CD14-positive monocyte (primary cell): ENCODE measurements around the gene KCNJ10. TPM values are rescaled to one million over a fixed set of nuclear protein-coding genes. Genes with fewer than 3 reads are reported as not detected.

Experiments used
- DNase-seq, 3 donors: peaks; one replicate each; pipeline ENCODE4 v3.0.0-alpha.2; 2011 to 2022
- H2AFZ ChIP-seq: 2 replicates; pipeline ENCODE4 v1.6.0; 2012; ENCODE audit warnings: mild to moderate bottlenecking, low read depth, low read length, inconsistent platforms; ENCODE audit not compliant: insufficient read depth, poor library complexity, severe bottlenecking
- H3K27ac ChIP-seq, 2 donors: 1 replicate in 1 of 2; 2 replicates in 1 of 2; pipeline ENCODE4 v1.5.1; 2012 to 2013; ENCODE audit warnings: low read length in 2 of 2, control low read depth in 1 of 2, inconsistent platforms in 1 of 2, low read depth in 1 of 2, mild to moderate bottlenecking in 1 of 2
- H3K27me3 ChIP-seq, 2 donors: one replicate each; pipeline versions ENCODE4 v1.6.0 to v1.6.1; 2011 to 2013; ENCODE audit warnings: low read length in 2 of 2; ENCODE audit not compliant: control insufficient read depth in 2 of 2, insufficient read depth in 2 of 2
- H3K36me3 ChIP-seq, 2 donors: replicated peaks in 1 of 2; 1 replicate in 1 of 2; 2 replicates in 1 of 2; pipeline versions ENCODE4 v1.5.1 to v1.6.1; 2012 to 2013; ENCODE audit warnings: low read length in 2 of 2, control low read depth in 1 of 2, inconsistent platforms in 1 of 2, mild to moderate bottlenecking in 1 of 2; ENCODE audit not compliant: insufficient read depth in 2 of 2, control insufficient read depth in 1 of 2
- H3K4me1 ChIP-seq, 2 donors: 1 replicate in 1 of 2; 2 replicates in 1 of 2; pipeline versions ENCODE4 v1.5.1 to v1.6.1; 2012 to 2013; ENCODE audit warnings: low read length in 2 of 2, control low read depth in 1 of 2, inconsistent platforms in 1 of 2, mild to moderate bottlenecking in 1 of 2, moderate library complexity in 1 of 2; ENCODE audit not compliant: insufficient read depth in 2 of 2, control insufficient read depth in 1 of 2
- H3K4me2 ChIP-seq: replicated peaks from 2 replicates; pipeline ENCODE3; 2012; ENCODE audit warnings: low read length, moderate library complexity, mild to moderate bottlenecking; ENCODE audit not compliant: poor library complexity, severe bottlenecking; ENCODE audit errors: extremely low read depth
- H3K4me3 ChIP-seq, 3 experiments: fragments of 200-600 bp in 1 of 3; sonication (generic) in 1 of 3; replicated peaks in 1 of 3; 1 replicate in 2 of 3; 2 replicates in 1 of 3; pipeline ENCODE4 v1.5.1; 2011 to 2013; ENCODE audit warnings: low read length in 3 of 3, mild to moderate bottlenecking in 3 of 3, control low read depth in 2 of 3, low read depth in 2 of 3, inconsistent platforms in 1 of 3, moderate library complexity in 1 of 3
- H3K79me2 ChIP-seq: 2 replicates; pipeline ENCODE4 v1.6.0; 2012; ENCODE audit warnings: mild to moderate bottlenecking, control low read depth, inconsistent platforms, low read length, moderate library complexity; ENCODE audit not compliant: insufficient read depth
- H3K9ac ChIP-seq: 2 replicates; pipeline ENCODE4 v1.6.0; 2017; ENCODE audit warnings: low read length, mild to moderate bottlenecking; ENCODE audit not compliant: insufficient read depth, poor library complexity, severe bottlenecking
- H3K9me3 ChIP-seq, 2 donors: replicated peaks in 1 of 2; 1 replicate in 1 of 2; 2 replicates in 1 of 2; pipeline versions ENCODE4 v1.5.1 to v1.6.1; 2012 to 2013; ENCODE audit warnings: low read length in 2 of 2, control low read depth in 1 of 2; ENCODE audit not compliant: control insufficient read depth in 1 of 2, insufficient read depth in 1 of 2
- H4K20me1 ChIP-seq: 2 replicates; pipeline ENCODE4 v1.6.0; 2012; ENCODE audit warnings: mild to moderate bottlenecking, low read length, control low read depth, moderate library complexity; ENCODE audit not compliant: insufficient read depth
- H3K27ac Mint-ChIP-seq, 7 donors: one replicate each; pipeline ENCODE4 v1.8.0; 2020; ENCODE audit warnings: mild to moderate bottlenecking in 7 of 7, mixed read lengths in 7 of 7, moderate library complexity in 6 of 7, inconsistent platforms in 2 of 7
- H3K27me3 Mint-ChIP-seq, 3 donors: one replicate each; pipeline ENCODE4 v1.8.0; 2021 to 2022; ENCODE audit warnings: low read depth in 3 of 3, mild to moderate bottlenecking in 3 of 3, mixed read lengths in 3 of 3, moderate library complexity in 3 of 3, inconsistent platforms in 1 of 3
- H3K36me3 Mint-ChIP-seq, 2 donors: one replicate each; pipeline ENCODE4 v1.8.0; 2020; ENCODE audit warnings: mixed read lengths in 2 of 2, inconsistent platforms in 1 of 2, mild to moderate bottlenecking in 1 of 2
- H3K4me1 Mint-ChIP-seq: one replicate; pipeline ENCODE4 v1.8.0; 2020; ENCODE audit warnings: mild to moderate bottlenecking, mixed read lengths
- H3K4me3 Mint-ChIP-seq, 2 donors: one replicate each; pipeline ENCODE4 v1.8.0; 2020; ENCODE audit warnings: mild to moderate bottlenecking in 2 of 2, mixed read lengths in 2 of 2, moderate library complexity in 1 of 2
- H3K9me3 Mint-ChIP-seq, 7 donors: one replicate each; pipeline ENCODE4 v1.8.0; 2020 to 2022; ENCODE audit warnings: mixed read lengths in 7 of 7, mild to moderate bottlenecking in 6 of 7, moderate library complexity in 6 of 7, inconsistent platforms in 2 of 7
- CTCF ChIP-seq: fragments of 200-600 bp; IDR thresholded peaks from one replicate; pipeline ENCODE4 v1.8.0; 2022; ENCODE audit warnings: antibody characterized with exemption, mild to moderate bottlenecking
- WGBS: methylation state at CpG from one replicate; pipeline ENCODE4 v1.1.5; 2013; ENCODE audit warnings: missing lambda C conversion rate; ENCODE audit not compliant: insufficient coverage; 5-methylcytosine and 5-hydroxymethylcytosine counted together
- intact Hi-C, 2 donors: fragments of 100-400 bp; cut with micrococcal nuclease; formaldehyde crosslinking; loops; one replicate each; pipeline versions ENCODE4 v1.15.0 to v1.15.1; 2023
- polyA plus RNA-seq, 3 donors: library from polyadenylated mRNA; depleted of rRNA in 1 of 3; unstranded in 2 of 3; stranded (reverse) in 1 of 3; fragments of 300-500 nt in 2 of 3; fragments of >200 nt in 1 of 3; fragmentation: Illumina TruSeq in 2 of 3; gene quantifications; 1 replicate in 2 of 3; 2 replicates in 1 of 3; pipeline ENCODE4 v1.2.3, GENCODE V29; 2012 to 2021

The KCNJ10 gene
- polyA plus RNA-seq, 3 donors, result 0.23 TPM; not detected in 2

GRCh38 chr1:159986531-159986930 lies 83.4 kb downstream of the KCNJ10 start:
- Mint-ChIP-seq H3K9me3 (no peaks in the 10 kb centered on the region), H3K36me3 (no peaks in the 10 kb centered on the region), H3K27me3 (peaks cover 5 to 9% (median 8%) of the 10 kb centered on the region in 3 donors), H3K4me1 (peaks cover 10% of the 10 kb centered on the region), H3K4me3 (no peak overlapping the region), H3K27ac (no peak overlapping the region)
- Histone ChIP-seq H3K36me3 (no peaks in the 10 kb centered on the region), H3K4me2 (no peak overlapping the region), H3K4me1 (peaks cover 3 to 6% of the 10 kb centered on the region in 2 donors), H3K79me2 (no peaks in the 10 kb centered on the region), H3K9ac (no peak overlapping the region), H3K4me3 (no peak overlapping the region), H4K20me1 (no peaks in the 10 kb centered on the region), H3K9me3 (no peaks in the 10 kb centered on the region), H3K27me3 (peaks cover 0 to 5% of the 10 kb centered on the region in 2 donors), H3K27ac (no peak overlapping the region), H2AFZ (no peak overlapping the region)
- DNase-seq, result no peak
- no CpG with 5 or more reads among the region's 1 CpG for WGBS
- intact Hi-C loops, result no loop called here
- TF ChIP-seq CTCF, result no peak

- no peak for DNase-seq
- intact Hi-C loops, result no loop called here
- TF ChIP-seq CTCF, result no peak
- no peak overlapping the region for H3K27ac Mint-ChIP-seq
- H3K9me3 Mint-ChIP-seq, result no peaks in the 10 kb centered on the region
- H3K36me3 ChIP-seq, result no peaks in the 10 kb centered on the region
- H3K4me1 Mint-ChIP-seq, result peaks cover 6% of the 10 kb centered on the region
- H4K20me1 ChIP-seq, result no peaks in the 10 kb centered on the region
- peaks cover 0 to 5% of the 10 kb centered on the region in 2 donors for H3K27me3 ChIP-seq
- no peaks in the 10 kb centered on the region for H3K9me3 ChIP-seq
- H2AFZ ChIP-seq, result no peak overlapping the region
- WGBS, result no CpG with 5 or more reads among the region's 2 CpGs
- H3K4me3 Mint-ChIP-seq, result no peak overlapping the region
- no peak overlapping the region for H3K27ac ChIP-seq
- H3K9ac ChIP-seq, result no peak overlapping the region
- H3K79me2 ChIP-seq, result no peaks in the 10 kb centered on the region
- peaks cover 5 to 9% (median 8%) of the 10 kb centered on the region in 3 donors for H3K27me3 Mint-ChIP-seq
- no peak overlapping the region for H3K4me3 ChIP-seq
- no peaks in the 10 kb centered on the region for H3K36me3 Mint-ChIP-seq
- H3K4me1 ChIP-seq, result peaks cover 0 to 2% of the 10 kb centered on the region in 2 donors
- no peak overlapping the region for H3K4me2 ChIP-seq
These were observed 83.9 kb downstream of the KCNJ10 start for GRCh38 chr1:159986093-159986492.
